CD8-positive, alpha-beta memory T cell (primary cell): Measurements from ENCODE around the gene CTRL. TPM values are rescaled to one million over a fixed set of nuclear protein-coding genes. Genes with fewer than 3 reads are reported as not detected.

ENCODE experiments used
- CTCF ChIA-PET: fragments of 350-600 bp; sonication (Branson Sonifier 250); formaldehyde crosslinking; loops from one replicate; lab custom pipeline; 2021; ENCODE audit warnings: antibody characterized with exemption; lab: Charles Lee
- POLR2A ChIA-PET: fragments of 350-600 bp; sonication (Branson Sonifier 250); formaldehyde crosslinking; loops from one replicate; lab custom pipeline; 2021; ENCODE audit warnings: antibody characterized with exemption; lab: Charles Lee
- DNase-seq, 5 donors: peaks; one replicate each; pipeline versions ENCODE4 v3.0.0 to v3.0.0-alpha.2; 2020 to 2022; ENCODE audit warnings: mixed read lengths in 1 of 5
- H3K27ac ChIP-seq: one replicate; pipeline ENCODE4 v1.7.0; 2013; ENCODE audit warnings: low read depth, mild to moderate bottlenecking, low read length, moderate library complexity
- H3K27me3 ChIP-seq: 2 replicates; pipeline ENCODE4 v1.7.0; 2013; ENCODE audit warnings: low read length, mild to moderate bottlenecking; ENCODE audit not compliant: insufficient read depth, poor library complexity, severe bottlenecking
- H3K36me3 ChIP-seq: 2 replicates; pipeline ENCODE4 v1.7.0; 2013; ENCODE audit warnings: mild to moderate bottlenecking, low read length, moderate library complexity; ENCODE audit not compliant: insufficient read depth
- H3K4me1 ChIP-seq: 2 replicates; pipeline ENCODE4 v1.7.0; 2013; ENCODE audit warnings: mild to moderate bottlenecking, low read length, moderate library complexity; ENCODE audit not compliant: insufficient read depth
- H3K4me3 ChIP-seq: 2 replicates; pipeline ENCODE4 v1.7.0; 2013; ENCODE audit warnings: mild to moderate bottlenecking, low read length
- H3K9me3 ChIP-seq: 2 replicates; pipeline ENCODE4 v1.7.0; 2013; ENCODE audit warnings: mild to moderate bottlenecking, low read length
- H3K27ac Mint-ChIP-seq, 8 donors: one replicate each; pipeline ENCODE4 v1.8.0; 2020 to 2021; ENCODE audit warnings: mixed read lengths in 8 of 8, mild to moderate bottlenecking in 6 of 8, inconsistent platforms in 3 of 8, moderate library complexity in 3 of 8
- H3K27me3 Mint-ChIP-seq, 2 donors: one replicate each; pipeline ENCODE4 v1.8.0; 2020 to 2021; ENCODE audit warnings: mixed read lengths in 2 of 2, mild to moderate bottlenecking in 1 of 2, moderate library complexity in 1 of 2
- H3K36me3 Mint-ChIP-seq, 3 donors: one replicate each; pipeline ENCODE4 v1.8.0; 2020 to 2021; ENCODE audit warnings: mixed read lengths in 3 of 3, inconsistent platforms in 1 of 3, mild to moderate bottlenecking in 1 of 3
- H3K4me1 Mint-ChIP-seq, 3 donors: one replicate each; pipeline ENCODE4 v1.8.0; 2020 to 2021; ENCODE audit warnings: mixed read lengths in 3 of 3, inconsistent platforms in 1 of 3, mild to moderate bottlenecking in 1 of 3
- H3K4me3 Mint-ChIP-seq, 7 donors: one replicate each; pipeline ENCODE4 v1.8.0; 2020 to 2021; ENCODE audit warnings: mixed read lengths in 7 of 7, mild to moderate bottlenecking in 6 of 7, moderate library complexity in 4 of 7, inconsistent platforms in 2 of 7
- H3K9me3 Mint-ChIP-seq, 5 donors: one replicate each; pipeline ENCODE4 v1.8.0; 2020 to 2022; ENCODE audit warnings: mixed read lengths in 5 of 5, mild to moderate bottlenecking in 3 of 5, moderate library complexity in 2 of 5, inconsistent platforms in 1 of 5
- polyA plus RNA-seq: library from polyadenylated mRNA; unstranded; fragments of 300-500 nt; fragmentation: Illumina TruSeq; gene quantifications from one replicate; pipeline ENCODE4 v1.2.3, GENCODE V29; 2021
- total RNA-seq, 2 experiments: library from RNA; stranded (reverse); gene quantifications; one replicate each; pipeline ENCODE4 v1.2.3, GENCODE V29; 2021

The CTRL gene
- total and polyA plus RNA-seq, 3 experiments from 2014 or later: 1.5 to 4.9 (median 4.1) TPM

GRCh38 chr16:67901734-67902133, 29.9 kb downstream of the CTRL start:
- H3K36me3 Mint-ChIP-seq: peaks cover 0 to 32% (median 3%) of the 10 kb centered on the region in 3 donors
- CTCF ChIA-PET: interaction anchor here (1.0 kb wide), 1 partner anchor 18 kb away, joined by 3 read pairs; no protein-coding TSS in a partner anchor

GRCh38 chr16:67897231-67897630, 34.4 kb downstream of the CTRL start:
- POLR2A ChIA-PET: no interaction called here
- Histone ChIP-seq H3K36me3 (peaks cover 9% of the 10 kb centered on the region), H3K9me3 (no peaks in the 10 kb centered on the region), H3K4me3 (no peak overlapping the region), H3K4me1 (peaks cover 20% of the 10 kb centered on the region), H3K27ac (no peak overlapping the region), H3K27me3 (no peaks in the 10 kb centered on the region)
- H3K4me3 Mint-ChIP-seq: peak overlapping the region in 1 of 7 donors; percentile 35
- H3K36me3 Mint-ChIP-seq: peaks cover 0 to 20% (median 0%) of the 10 kb centered on the region in 3 donors
- no peaks in the 10 kb centered on the region for H3K27me3 Mint-ChIP-seq
- CTCF ChIA-PET: interaction anchor here (1.2 to 1.8 kb wide), 4 partner anchors 13 to 81 kb away, joined by 3 to 6 read pairs (median 4); no protein-coding TSS in a partner anchor
- peaks cover 35 to 68% (median 49%) of the 10 kb centered on the region in 3 donors for H3K4me1 Mint-ChIP-seq
- no peaks in the 10 kb centered on the region for H3K9me3 Mint-ChIP-seq
- H3K27ac Mint-ChIP-seq: peak overlapping the region in 2 of 8 donors; percentile 24 to 79
- DNase-seq: no peak

More at GRCh38 chr16:67901734-67902133, 29.9 kb downstream of the CTRL start:
- Mint-ChIP-seq H3K4me1 (peaks cover 14 to 33% (median 21%) of the 10 kb centered on the region in 3 donors), H3K4me3 (no peak overlapping the region), H3K27me3 (no peaks in the 10 kb centered on the region), H3K27ac (peak overlapping the region in 1 of 8 donors; percentile 70), H3K9me3 (no peaks in the 10 kb centered on the region)
- POLR2A ChIA-PET: no interaction called here
- no peak for DNase-seq
- Histone ChIP-seq H3K9me3 (no peaks in the 10 kb centered on the region), H3K27ac (no peak overlapping the region), H3K36me3 (peaks cover 9% of the 10 kb centered on the region), H3K27me3 (no peaks in the 10 kb centered on the region), H3K4me1 (peaks cover 5% of the 10 kb centered on the region), H3K4me3 (no peak overlapping the region)

GRCh38 chr16:67893743-67894399, 37.8 kb downstream of the CTRL start:
- Mint-ChIP-seq H3K4me1 (peaks cover 28 to 54% (median 40%) of the 10 kb centered on the region in 3 donors), H3K27ac (peak overlapping the region; percentile 96 to 99 (median 98)), H3K9me3 (no peaks in the 10 kb centered on the region), H3K4me3 (peak overlapping the region; percentile 87 to 100 (median 94)), H3K27me3 (no peaks in the 10 kb centered on the region), H3K36me3 (peaks cover 0 to 6% (median 0%) of the 10 kb centered on the region in 3 donors)
- Histone ChIP-seq H3K9me3 (no peaks in the 10 kb centered on the region), H3K27ac (peak overlapping the region; percentile 91), H3K4me1 (peaks cover 20% of the 10 kb centered on the region), H3K4me3 (peak overlapping the region; percentile 92), H3K36me3 (no peaks in the 10 kb centered on the region), H3K27me3 (no peaks in the 10 kb centered on the region)
- ChIA-PET POLR2A (interaction anchor here (0.7 kb wide), 1 partner anchor 42 kb away, joined by 4 read pairs; no protein-coding TSS in a partner anchor), CTCF (interaction anchor here (1.0 to 3.0 kb wide), 4 partner anchors 10 to 77 kb away, joined by 3 to 12 read pairs (median 4); partner anchors contain the start of gene NRN1L)
- no peak for DNase-seq

GRCh38 chr16:67892899-67893742, 38.5 kb downstream of the CTRL start, which contains the start of gene PSKH1:
TSS of gene PSKH1 (plus strand) at chr16:67893254. CDS start at chr16:67908750, 15,496 bp downstream.
- Mint-ChIP-seq H3K36me3 (peaks cover 0 to 5% (median 0%) of the 10 kb centered on the region in 3 donors), H3K9me3 (no peaks in the 10 kb centered on the region), H3K27me3 (no peaks in the 10 kb centered on the region), H3K4me3 (peak within 1 kb of the TSS; percentile 87 to 100 (median 94)), H3K27ac (peak within 1 kb of the TSS; percentile 96 to 99 (median 98)), H3K4me1 (peaks cover 28 to 47% (median 38%) of the 10 kb centered on the region in 3 donors)
- Histone ChIP-seq H3K9me3 (no peaks in the 10 kb centered on the region), H3K27ac (peak within 1 kb of the TSS; percentile 91), H3K27me3 (no peaks in the 10 kb centered on the region), H3K4me3 (peak within 1 kb of the TSS; percentile 92), H3K4me1 (peaks cover 20% of the 10 kb centered on the region), H3K36me3 (no peaks in the 10 kb centered on the region)
- ChIA-PET CTCF (interaction anchor here (1.0 to 3.3 kb wide), 5 partner anchors 9 to 76 kb away, joined by 3 to 12 read pairs (median 4); partner anchors contain the start of gene NRN1L), POLR2A (interaction anchor here (0.5 to 0.7 kb wide), 4 partner anchors 21 to 74 kb away, joined by 3 to 4 read pairs (median 4); no protein-coding TSS in a partner anchor)
- peak; percentile 85 to 94 (median 93) for DNase-seq

GRCh38 chr16:67892375-67892774, 39.3 kb downstream of the CTRL start:
- H3K4me3 Mint-ChIP-seq: peak overlapping the region; percentile 65 to 94 (median 87)
- ChIA-PET POLR2A (interaction anchor here (0.5 to 0.7 kb wide), 4 partner anchors 21 to 74 kb away, joined by 3 to 9 read pairs (median 4); no protein-coding TSS in a partner anchor), CTCF (interaction anchor here (0.7 to 3.3 kb wide), 3 partner anchors 9 to 68 kb away, joined by 3 to 12 read pairs (median 10); partner anchors contain the start of gene NRN1L)
- no peak for DNase-seq
- H3K9me3 ChIP-seq: no peaks in the 10 kb centered on the region
- H3K9me3 Mint-ChIP-seq: no peaks in the 10 kb centered on the region
- peaks cover 0 to 5% (median 0%) of the 10 kb centered on the region in 3 donors for H3K36me3 Mint-ChIP-seq
- peak overlapping the region; percentile 66 for H3K27ac ChIP-seq
- H3K4me3 ChIP-seq: peak overlapping the region; percentile 61
- H3K4me1 Mint-ChIP-seq: peaks cover 27 to 44% (median 35%) of the 10 kb centered on the region in 3 donors
- no peaks in the 10 kb centered on the region for H3K27me3 ChIP-seq
- no peaks in the 10 kb centered on the region for H3K27me3 Mint-ChIP-seq
- no peaks in the 10 kb centered on the region for H3K36me3 ChIP-seq
- H3K27ac Mint-ChIP-seq: peak overlapping the region; percentile 85 to 97 (median 92)
- peaks cover 20% of the 10 kb centered on the region for H3K4me1 ChIP-seq

GRCh38 chr16:67888331-67888730, 43.3 kb downstream of the CTRL start:
- Histone ChIP-seq H3K27ac (no peak overlapping the region), H3K36me3 (peaks cover 12% of the 10 kb centered on the region), H3K4me1 (no peaks in the 10 kb centered on the region), H3K9me3 (no peaks in the 10 kb centered on the region), H3K4me3 (no peak overlapping the region), H3K27me3 (no peaks in the 10 kb centered on the region)
- no peaks in the 10 kb centered on the region for H3K9me3 Mint-ChIP-seq
- peaks cover 0 to 26% (median 2%) of the 10 kb centered on the region in 3 donors for H3K36me3 Mint-ChIP-seq
- no peak overlapping the region for H3K27ac Mint-ChIP-seq
- H3K4me3 Mint-ChIP-seq: no peak overlapping the region
- CTCF ChIA-PET: no interaction called here
- no peak for DNase-seq
- POLR2A ChIA-PET: no interaction called here
- no peaks in the 10 kb centered on the region for H3K27me3 Mint-ChIP-seq
- H3K4me1 Mint-ChIP-seq: peaks cover 5 to 8% (median 8%) of the 10 kb centered on the region in 3 donors

GRCh38 chr16:67886387-67886786, 45.3 kb downstream of the CTRL start:
- peaks cover 0 to 46% (median 2%) of the 10 kb centered on the region in 3 donors for H3K36me3 Mint-ChIP-seq
- H3K9me3 Mint-ChIP-seq: no peaks in the 10 kb centered on the region
- POLR2A ChIA-PET: interaction anchor here (0.6 to 0.7 kb wide), 2 partner anchors 17 to 140 kb away, joined by 3 to 4 read pairs; no protein-coding TSS in a partner anchor
- H3K27me3 Mint-ChIP-seq: no peaks in the 10 kb centered on the region
- no peaks in the 10 kb centered on the region for H3K9me3 ChIP-seq
- peaks cover 31% of the 10 kb centered on the region for H3K36me3 ChIP-seq
- no peak overlapping the region for H3K4me3 ChIP-seq
- CTCF ChIA-PET: interaction anchor here (1.0 to 3.0 kb wide), 5 partner anchors 10 to 155 kb away, joined by 3 to 12 read pairs (median 3); partner anchors contain the start of genes RANBP10 and TSNAXIP1
- no peaks in the 10 kb centered on the region for H3K4me1 Mint-ChIP-seq
- no peak overlapping the region for H3K27ac ChIP-seq
- H3K27me3 ChIP-seq: no peaks in the 10 kb centered on the region
- H3K4me1 ChIP-seq: no peaks in the 10 kb centered on the region
- H3K27ac Mint-ChIP-seq: peak overlapping the region in 3 of 8 donors; percentile 41 to 63 (median 43)
- no peak overlapping the region for H3K4me3 Mint-ChIP-seq
- DNase-seq: no peak
